CD4-positive, alpha-beta T cell treated with Interferon alpha-2 for 1 hour (primary cell): ENCODE results near the gene NQO2.
"Not testable (repeated sequence)": the region's sequence is repeated elsewhere in the genome, so short reads cannot be mapped to it uniquely, and the experiment has no call there.

Experiments
- DNase-seq, 2 donors: peaks; one replicate each; pipeline ENCODE4 v3.0.0-alpha.2; 2020 to 2022

Gene NQO2

DNA sequence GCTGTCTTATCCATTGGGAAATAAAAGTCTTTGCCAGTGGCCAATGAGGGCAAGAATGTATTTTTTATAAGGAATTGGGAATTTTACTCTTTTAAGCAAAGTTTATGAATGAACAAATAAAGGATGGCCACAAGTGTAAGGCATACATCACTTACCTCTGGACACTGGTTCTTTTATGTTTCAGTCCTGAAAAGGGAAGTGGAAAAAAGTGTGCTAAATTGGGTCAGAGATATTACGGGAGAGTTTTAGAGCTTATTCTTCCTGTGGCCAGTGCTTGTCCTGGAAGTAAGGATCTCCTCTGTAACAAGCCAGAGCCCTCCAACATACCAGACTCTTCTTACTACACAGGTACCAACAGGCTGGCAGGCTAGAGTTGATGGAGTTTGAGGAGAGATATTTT is 46.1 kb downstream of the NQO2 start:
- DNase-seq, result no peak

DNA sequence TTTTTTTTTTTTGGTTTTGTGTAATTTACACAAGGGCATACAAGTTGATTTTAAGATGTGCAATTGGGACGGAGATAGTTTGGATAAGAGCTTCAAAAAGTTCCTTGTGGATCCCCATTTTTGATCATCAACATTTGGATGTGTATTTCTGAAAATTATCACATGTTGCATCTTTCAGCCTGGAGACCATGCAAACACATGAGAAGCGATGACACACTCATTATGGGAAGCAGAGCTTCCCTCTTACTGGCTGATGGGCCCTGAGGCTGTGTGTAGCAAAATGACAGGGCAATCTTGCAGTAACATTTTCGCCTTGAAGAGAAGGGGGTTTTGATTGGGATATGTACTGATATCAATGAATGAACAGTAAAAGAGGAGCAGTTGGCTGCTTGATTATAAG is 46.6 kb downstream of the NQO2 start:
- DNase-seq, result no peak

DNA sequence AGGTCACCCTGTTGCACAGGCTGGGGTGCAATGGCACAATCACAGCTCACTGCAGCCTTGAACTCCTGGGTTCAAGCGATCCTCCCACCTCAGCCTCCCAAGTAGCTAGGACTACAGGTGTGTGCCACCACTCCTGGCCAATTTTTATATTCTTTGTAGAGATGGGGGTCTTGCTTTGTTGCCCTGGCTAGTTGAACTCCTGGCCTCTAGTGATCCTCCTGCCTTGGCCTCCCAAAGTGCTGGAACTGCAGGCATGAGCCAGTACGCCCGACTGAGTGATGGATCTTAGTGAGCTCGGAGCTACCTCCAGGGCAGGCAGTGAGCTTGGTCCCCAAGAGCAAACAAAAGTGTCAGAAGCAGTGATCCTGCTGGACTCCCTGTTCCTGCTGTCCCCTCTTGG is 48.3 kb downstream of the NQO2 start:
- DNase-seq, result not testable (repeated sequence)

DNA sequence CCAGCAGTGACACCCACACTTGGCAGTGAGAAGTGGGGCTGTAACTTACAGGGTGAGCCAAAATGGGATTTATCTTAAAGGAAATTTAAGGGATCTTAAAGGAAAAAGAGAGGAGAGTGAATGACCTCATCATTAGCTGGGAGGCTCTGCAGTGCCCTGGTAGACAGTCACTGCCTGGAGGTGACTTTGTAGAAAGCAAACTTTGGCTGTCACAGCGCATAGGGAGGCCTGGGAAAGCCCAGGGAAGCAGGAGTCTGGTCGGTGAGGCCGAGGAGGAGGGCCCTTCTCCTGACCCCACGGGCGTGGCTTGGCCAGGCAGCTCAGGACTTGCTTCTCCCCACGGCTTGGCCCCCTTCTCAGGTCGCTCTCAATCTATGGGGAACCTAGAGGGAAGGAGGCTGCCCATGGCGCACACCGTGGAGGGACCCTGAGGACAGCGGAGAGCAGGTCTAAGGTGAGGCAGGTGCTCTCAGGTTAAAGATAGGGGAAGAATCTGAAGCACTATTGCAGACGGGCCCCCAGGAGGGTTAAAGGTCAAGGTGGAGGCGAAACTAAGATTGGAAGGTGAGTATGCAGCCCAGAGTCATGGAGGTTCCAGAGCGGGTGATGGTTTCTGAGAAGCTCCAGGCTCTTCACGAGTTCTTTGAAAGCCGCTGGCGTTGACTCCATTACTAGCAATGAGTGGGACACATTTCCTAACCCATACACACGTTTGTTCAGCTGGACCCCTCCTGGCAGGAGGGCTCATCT is 53.0 kb downstream of the NQO2 start:
- DNase-seq, result no peak

DNA sequence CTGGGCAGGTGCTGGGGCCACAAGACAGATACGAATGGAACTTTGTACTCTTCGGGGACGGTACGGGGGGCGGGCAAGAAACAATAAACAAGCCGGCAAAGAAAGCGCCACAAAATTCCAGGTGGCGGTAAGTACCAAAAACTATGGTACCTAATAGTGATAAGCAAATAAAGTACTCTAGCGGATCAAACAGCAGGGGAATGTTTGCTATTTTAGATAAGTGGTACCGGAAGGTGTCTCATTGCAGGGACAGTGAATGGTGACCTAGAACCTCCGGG is 53.5 kb downstream of the NQO2 start:
- DNase-seq, result no peak

DNA sequence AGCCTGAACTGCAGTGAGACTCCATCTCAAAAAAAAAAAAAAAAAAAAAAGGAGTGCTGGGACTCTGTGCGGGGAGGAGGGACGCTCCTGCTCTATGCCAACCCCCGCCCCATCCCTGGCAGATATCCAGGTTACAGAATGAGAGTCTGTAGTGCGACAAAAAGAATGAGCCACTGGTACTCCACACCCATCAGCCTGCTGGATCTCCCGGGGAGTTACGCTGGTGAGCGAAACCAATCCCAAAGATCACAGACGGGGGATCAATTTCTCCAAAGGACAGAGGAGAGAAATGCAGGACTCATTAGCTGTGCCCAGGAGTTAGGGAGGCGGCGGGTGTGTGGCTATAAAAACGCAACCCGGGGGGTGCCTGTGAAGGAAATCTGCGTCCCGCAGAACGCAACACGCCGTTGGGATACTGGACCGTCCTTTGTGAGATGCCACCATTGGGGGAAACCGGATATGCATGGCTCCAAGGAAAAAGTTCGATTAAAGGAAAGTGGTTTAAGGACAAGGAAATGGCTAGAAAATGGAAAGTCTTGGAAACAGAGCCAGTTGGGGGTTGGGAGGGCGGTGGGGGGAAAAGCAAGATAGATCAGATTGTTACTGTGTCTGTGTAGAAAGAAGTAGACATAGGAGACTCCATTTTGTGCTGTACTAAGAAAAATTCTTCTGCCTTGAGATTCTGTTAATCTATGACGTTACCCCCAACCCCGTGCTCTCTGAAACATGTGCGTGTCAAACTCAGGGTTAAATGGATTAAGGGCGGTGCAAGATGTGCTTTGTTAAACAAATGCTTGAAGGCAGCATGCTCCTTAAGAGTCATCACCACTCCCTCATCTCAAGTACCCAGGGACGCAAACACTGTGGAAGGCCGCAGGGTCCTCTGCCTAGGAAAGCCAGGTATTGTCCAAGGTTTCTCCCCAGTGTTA is 54.8 kb downstream of the NQO2 start:
- DNase-seq, result not testable (repeated sequence)

DNA sequence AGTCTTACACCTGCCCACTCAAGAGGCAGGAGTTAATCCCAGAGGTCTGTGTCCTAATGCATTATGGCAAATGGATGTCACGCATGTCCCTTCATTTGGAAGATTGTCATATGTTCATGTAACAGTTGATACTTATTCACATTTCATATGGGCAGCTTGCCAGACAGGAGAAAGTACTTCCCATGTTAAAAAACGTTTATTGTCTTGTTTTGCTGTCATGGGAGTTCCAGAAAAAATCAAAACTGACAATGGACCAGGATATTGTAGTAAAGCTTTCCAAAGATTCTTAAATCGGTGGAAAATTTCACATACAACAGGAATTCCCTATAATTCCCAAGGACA is 55.4 kb downstream of the NQO2 start:
- DNase-seq, result not testable (repeated sequence)

DNA sequence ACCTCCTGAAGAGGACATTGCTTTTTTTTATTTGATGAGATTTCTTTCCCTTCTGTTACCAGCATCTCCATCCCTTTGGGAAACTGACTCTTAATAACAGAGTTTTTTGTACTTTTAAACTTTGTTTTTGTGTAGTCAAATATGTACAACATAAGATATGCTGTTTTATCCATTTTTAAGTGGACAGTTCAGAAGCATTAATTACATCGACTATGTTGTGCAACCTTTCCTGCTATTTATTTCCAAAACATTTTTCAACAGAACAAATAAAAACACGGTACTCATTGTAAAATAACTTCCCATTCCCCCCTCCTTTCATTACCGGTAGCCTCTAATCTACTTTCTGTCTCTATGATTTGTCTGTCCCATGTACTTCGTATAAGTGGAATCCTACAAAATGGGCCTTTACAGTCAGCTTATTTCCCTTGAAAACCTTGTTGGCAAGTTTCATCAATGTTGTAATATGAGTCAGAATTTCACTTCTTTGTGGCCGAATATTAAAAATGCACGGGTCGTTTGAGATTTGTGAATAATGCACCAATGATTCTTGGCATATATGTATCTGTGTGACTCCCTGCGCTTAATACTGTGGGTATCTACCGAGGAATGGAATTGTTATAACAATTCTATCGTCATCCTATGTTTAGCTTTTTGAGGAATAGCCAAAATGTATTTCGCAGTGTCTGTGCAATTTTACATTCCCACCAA is 57.5 kb downstream of the NQO2 start:
- DNase-seq, result no peak

DNA sequence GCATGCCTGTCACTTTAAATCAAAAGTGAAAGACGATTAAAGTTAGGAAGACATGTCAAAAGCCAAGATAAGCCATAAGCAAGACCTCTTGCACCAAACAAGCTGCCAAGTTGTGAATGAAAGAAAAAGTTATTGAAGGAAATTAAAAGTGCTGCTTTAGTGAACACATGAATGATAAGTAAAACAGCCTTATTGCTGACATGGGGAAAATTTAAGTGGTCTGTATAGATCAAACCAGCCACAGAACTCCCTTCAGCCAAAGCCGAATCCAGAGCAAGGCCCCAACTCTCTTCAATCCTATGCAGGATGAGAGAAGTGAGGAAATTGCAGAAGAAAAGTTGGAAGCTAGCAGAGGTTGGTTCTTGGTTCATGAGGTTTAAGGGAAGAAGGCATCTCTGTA is 59.3 kb downstream of the NQO2 start:
- no peak for DNase-seq

DNA sequence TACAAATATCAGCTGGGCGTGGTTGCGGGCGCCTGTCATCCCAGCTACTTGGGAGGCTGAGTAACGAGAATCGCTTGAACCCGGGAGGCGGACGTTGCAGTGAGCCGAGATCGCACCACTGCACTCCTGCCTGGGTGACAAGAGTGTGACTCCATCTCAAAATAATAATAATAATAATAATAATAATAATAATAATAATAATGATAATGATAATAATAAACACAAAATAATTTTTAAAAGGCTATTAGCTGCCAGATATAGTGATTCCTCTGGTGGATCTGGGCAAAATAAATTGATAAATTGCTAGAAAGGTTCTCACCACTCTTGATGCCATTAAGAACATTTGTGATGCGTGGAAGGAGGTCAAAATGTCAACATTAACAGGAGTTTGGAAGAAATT is 60.4 kb downstream of the NQO2 start:
- not testable (repeated sequence) for DNase-seq

DNA sequence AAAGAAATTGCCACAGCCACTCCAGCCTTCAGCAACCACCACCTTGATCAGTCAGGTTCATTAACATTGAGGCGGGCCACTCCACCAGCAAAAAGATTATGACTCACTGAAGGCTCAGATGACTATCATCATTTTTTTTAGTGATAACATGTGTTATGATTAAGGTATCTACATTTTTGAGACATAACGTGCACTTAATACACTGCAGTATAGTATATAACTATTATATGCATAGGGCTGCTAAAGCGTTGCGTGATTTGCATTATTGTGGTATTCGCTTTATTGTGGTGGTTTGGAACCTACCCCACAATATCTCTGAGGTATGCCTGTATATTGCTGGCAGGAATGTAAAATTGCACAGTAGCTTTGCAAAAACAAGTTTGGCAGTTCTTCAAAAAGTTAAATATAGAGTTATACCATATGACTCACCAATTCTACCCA is 61.8 kb downstream of the NQO2 start:
- DNase-seq, result no peak

DNA sequence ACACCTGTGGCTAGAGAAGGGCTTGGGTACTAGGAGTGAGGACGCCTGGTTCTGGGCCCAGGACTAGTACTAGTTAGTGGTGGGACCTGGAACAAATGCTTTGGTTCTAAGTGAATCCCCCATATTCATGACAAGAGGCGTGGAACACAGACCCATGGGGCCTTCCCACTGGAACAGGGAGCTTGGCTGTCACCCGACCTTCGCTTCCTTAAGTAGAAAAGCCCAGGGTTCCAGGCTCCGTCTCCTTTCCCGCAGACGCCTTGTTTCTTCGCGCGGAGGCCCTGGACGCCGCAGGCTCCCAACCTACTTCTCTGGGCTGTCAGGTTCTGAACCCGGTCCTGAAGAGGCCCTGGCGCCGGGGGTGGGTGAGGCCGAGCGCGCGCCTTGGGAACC is 63.6 kb downstream of the NQO2 start:
- DNase-seq, result peak in 1 of 2 donors; percentile 20

DNA sequence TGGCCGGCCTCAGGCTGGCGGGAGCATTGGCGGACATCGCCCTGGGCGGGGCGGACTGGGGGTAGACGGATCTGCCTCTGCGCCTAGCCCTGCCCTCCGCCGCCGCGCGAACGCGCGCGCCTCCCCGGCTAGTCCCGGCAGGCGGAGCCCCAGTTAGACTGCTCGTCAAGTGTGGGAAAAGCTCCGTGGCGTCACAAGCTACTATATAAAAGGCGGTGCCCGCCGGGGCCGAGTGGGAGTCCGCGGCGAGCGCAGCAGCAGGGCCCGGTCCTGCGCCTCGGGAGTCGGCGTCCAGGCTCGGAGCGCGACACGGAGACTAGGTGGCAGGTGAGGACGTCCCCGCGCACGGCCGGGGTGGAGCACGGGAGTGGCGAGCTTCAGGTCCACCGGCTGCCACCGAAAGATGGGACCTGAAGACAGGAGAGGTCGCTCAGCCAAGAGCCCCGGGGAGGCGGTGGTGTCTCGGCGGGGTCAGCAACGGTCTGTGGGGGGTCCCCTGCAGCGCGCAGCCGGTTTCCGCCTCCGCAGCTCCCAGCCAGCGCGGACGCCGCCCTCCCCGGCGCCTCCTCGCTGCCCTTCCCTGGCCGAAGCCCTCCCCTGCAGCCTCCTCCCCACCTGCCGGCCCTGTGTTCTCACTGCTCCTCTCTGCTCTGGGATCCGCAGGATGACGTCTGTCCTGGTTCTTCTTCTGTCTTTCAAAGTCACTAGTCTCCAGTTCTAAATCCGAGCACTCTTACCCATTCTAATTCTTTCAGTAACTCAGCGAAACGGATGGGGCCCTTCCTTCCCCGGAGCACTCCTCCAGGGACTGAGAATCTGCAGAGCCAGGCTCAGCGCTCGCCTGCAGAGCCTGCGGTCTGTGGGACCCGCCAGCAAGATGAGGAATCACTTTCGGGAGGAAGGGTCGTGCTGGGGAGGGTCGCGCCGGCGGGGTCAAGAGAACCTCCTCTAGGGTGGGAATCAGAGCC is 64.3 kb downstream of the NQO2 start:
- peak; percentile 96 to 97 for DNase-seq

DNA sequence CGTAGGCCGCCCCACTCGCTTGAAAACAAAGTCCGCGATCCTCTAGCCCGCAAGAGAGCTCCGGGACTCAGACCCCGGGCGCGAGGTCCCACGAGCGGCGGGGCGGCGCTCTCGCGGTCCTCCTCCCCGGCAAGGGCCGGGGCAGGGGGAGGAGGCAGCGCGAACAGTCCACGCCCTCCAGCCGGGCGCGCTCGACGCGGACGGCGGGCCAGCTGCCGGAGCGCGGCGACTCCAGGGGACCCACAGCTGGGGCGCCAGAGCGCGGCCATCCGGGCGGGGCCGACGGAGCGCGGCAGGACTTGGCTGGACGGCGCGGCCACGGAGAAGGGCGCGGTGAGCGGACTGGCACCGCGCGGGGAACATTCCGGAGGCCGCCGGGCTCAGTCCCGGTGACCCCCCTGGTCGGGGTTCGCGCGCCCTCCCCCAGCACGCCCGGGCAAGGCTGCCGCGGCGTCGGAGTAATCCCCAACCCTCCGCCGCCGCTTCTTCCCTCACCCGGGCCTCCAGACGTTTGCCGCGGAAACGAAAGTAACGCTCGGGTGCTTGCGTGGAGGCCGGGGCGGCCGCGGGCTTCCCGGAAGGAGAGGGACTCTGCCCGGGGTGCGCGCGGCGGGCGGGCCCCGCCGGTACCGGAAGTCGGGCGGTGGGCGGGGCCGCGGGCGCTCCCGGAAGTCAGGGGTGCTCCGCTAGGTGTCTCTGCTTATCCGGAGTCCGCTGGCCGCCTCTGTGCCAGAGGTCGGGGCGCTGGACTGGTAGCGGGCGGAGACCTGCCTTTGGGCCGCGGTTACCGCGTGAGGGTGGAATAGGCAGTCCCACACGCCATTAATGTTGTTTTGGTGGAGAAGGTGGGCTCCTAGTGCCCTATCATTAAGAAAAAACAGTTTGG is 68.9 kb downstream of the NQO2 start, which contains the start of gene RIPK1:
Gene RIPK1, plus strand, starts transcription at position 166 of the 886 bp plus-strand sequence. CDS start 8,330 bp downstream, outside the sequence.
- peak; percentile 95 to 97 for DNase-seq
